ENCODE results near the gene SAFB2.

SAFB2 gene

GRCh38 chr19:5607318-5608275 is 15.0 kb downstream of the SAFB2 start:
- DNase-seq (ENCODE audit: low read depth) = no peak

GRCh38 chr19:5605362-5605761 is 17.2 kb downstream of the SAFB2 start:
- DNase-seq (ENCODE audit: low read depth) = no peak

- no peak for DNase-seq (ENCODE audit: low read depth)
These were observed 18.9 kb downstream of the SAFB2 start for GRCh38 chr19:5603626-5604025.

- no peak for DNase-seq (ENCODE audit: low read depth)
These were observed 21.8 kb downstream of the SAFB2 start for GRCh38 chr19:5600797-5601196.

DNA sequence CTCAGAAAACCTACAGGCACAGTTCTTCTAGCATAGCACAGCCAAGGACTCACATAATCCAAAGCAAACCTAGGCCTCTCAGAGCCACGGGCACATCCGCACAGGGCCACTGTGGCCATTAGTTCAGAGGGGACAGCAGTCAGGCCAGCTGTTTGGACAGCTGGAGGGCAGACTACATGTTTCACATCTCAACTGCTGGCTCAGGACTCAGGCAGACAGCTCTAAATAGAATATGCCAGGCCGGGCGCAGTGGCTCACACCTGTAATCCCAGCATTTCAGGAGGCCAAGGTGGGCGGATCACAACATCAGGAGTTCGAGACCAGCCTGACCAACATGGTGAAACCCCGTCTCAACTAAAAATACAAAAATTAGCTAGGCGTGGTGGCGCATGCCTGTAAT is 26.8 kb downstream of the SAFB2 start:
- no peak for DNase-seq (ENCODE audit: low read depth)

DNA sequence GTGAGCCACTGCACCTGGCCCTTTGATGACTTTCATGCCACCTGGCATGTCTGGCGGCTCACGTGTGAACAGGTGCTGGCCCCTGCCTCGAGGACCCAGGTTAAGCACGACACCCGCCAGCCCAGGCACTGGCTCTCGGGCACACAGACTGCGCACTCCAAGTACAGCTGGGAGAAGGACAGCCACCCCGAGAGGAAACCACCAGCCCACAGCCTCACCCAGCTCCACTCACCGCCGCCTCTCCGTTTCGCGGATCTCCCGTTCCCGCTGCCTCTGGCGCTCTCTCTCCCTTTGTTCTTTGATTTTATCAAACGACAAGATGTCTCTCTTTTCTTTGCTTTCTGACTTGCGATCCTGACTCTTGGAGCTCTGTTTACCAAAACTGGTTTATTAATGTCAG is 27.4 kb downstream of the SAFB2 start:
- DNase-seq (ENCODE audit: low read depth) = no peak

DNA sequence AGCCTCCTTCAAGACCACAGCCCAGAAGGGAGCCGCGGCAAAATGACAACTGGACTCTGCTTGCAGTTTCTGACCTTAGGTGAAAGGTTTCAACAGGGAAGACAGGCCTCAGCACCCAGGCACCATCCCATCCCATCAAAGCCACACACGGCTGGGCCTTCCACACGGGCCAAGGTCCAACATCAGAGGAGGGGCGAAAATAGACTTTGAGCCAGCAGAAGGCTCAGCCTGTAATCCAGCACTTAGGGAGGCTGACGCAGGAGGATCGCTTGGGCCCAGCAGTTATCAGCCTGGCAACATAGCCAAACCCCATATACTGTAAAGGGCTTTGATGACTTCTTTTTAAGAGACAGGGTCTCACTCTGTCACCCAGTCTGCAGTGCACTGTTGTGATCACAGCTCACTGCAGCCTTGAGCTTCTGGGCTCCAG is 28.0 kb downstream of the SAFB2 start:
- DNase-seq (ENCODE audit: low read depth) = no peak

DNA sequence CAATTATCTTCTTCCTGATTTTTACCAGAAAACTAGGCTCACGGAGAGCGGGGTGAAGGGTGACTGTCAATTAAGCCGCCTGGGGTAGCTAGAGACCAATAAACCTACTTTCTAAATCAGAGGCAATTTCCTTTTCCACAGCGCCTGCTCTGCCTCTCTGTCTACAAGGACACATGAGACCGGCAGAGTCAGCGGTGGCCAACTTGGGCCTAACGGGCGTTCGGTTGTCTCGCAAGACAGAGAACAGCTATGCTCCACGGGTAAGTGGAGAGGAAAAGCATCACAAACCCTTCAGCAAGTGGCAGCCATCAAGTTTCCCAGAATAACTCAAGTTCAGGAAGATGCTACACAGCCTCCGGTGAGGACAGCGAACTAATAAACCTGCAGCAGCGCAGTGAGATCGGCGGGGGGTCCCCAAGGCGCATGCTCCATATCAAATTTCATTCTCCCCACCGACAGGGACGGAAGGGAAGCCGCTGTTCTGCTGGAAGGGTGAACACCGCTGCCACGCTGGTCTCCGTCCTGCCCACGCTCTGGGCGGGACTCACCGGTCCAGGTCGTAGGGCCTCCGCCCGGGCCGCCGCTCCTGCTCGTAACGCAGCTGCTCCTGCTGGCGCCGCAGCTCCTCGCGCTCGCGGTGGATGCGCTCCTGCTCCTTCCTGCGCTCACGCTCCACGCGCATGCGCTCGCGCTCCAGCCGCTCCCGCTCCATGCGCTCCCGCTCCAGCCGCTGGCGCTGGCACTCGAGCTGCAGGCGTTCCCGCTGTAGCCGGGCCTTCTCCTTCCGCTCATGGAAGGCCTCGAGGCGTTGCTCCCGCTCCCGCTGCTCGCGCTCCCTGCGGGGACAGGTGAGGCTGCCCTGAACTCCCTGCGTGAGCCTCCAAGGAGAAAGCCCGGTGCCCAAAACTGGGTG is 29.0 kb downstream of the SAFB2 start:
- DNase-seq (ENCODE audit: low read depth) = no peak

GRCh38 chr19:5592531-5593342 is 29.8 kb downstream of the SAFB2 start:
- no peak for DNase-seq (ENCODE audit: low read depth)

DNA sequence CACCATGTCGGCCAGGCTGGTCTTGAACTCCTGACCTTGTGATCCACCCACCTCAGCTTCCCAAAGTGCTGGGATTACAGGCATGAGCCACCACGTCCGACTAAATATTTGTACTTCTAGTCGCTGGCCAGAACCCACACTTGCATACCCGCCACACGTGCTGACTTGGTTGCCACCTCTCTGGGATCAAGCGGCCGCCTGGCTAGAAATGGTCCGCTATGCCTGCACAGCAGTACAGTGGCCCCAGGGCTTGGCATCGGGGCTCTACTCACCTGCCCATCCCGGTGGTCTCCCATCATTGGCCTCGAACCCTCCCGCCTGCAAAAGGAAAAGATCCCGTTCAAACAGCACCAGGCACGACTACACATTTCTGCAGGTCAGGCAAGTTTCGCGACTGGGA is 31.1 kb downstream of the SAFB2 start:
- no peak for DNase-seq (ENCODE audit: low read depth)

DNA sequence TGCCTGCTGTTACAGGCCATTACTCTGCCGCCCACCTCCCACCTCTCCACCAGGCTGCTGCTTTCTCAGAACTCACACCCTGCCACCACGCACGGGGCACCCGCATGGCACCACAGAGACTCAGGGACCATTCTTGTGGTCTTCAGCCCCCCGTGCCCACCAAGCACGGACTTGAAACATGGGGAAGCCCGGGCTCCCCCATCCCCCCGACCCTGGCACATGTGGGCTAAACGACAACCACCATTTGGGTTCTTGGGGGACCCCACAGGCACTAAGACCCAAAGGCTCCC is 31.8 kb downstream of the SAFB2 start:
- no peak for DNase-seq (ENCODE audit: low read depth)

DNA sequence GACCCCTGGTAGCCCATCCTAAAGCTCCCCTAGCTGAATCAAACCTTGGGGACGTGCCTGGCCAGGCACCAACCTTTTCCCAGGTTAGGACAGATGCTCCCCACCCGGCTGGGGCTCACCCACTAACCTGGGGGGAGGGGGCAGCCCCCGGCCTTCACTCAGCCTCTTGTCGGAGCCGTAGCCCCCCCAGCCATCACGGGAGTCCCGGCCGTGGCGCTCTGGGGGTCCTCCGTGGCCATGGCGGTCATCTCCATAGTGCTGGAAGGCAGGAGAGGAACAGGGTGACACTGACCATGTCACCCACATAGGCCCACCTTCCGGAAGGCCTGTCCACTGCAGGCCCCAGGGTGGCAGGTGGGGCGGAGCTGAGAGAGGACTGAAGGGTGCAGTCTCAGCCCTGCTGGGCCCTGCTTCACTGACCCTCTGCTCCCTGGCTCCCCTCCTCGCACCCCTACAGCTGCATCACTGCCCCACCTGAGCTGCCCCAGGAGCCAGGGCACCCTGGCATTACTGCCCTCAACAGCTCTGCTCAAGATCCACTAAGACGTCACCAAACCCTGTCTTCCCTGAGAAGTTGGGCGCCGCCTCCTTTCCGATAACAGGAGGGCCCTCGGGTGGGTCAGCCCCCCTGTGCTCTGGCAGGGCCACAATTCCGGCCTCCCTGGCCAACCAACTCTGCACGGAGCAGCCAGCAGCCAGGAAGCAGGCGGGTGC is 32.3 kb downstream of the SAFB2 start:
- no peak for DNase-seq (ENCODE audit: low read depth)

DNA sequence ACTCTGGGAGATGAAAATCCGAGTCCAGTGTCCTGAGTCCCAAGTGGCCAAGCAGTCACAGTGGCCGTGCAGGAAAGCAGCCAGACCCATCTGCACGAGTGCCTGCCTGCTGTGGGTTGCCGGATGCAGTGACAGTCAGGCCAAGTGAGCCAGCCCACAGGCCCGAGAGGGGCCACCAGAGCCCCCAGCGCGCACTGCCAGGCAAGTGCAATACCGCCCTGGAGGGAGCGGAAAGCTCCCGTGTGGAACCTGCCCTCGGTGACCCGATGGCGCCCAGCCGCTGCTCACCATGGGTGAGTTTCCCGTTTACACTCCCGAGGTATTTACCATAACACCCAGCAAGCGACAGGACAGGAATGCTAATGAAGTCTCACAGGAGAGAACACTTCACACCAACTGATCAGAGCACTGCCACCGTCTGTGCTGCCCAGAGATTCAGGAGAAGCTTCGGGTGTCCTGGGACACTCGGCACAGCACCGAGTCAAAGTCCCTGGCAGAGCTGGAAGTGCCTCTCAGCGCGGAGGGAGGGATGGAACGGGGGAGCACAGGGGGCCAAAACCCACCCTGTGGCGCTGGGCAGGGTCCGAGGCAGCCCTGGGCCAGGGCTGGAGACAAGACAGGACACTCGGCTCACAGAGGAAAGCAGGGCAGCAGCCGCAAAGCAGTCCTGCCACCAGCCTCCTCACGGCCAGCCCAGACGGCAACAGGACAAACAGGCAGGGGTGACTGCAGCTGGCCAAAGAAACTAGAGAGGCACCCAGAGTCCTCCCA is 33.5 kb downstream of the SAFB2 start:
- no peak for DNase-seq (ENCODE audit: low read depth)

GRCh38 chr19:5588441-5588840 is 34.1 kb downstream of the SAFB2 start:
- DNase-seq (ENCODE audit: low read depth) = no peak

GRCh38 chr19:5587661-5588060 is 34.9 kb downstream of the SAFB2 start:
- no peak for DNase-seq (ENCODE audit: low read depth)

DNA sequence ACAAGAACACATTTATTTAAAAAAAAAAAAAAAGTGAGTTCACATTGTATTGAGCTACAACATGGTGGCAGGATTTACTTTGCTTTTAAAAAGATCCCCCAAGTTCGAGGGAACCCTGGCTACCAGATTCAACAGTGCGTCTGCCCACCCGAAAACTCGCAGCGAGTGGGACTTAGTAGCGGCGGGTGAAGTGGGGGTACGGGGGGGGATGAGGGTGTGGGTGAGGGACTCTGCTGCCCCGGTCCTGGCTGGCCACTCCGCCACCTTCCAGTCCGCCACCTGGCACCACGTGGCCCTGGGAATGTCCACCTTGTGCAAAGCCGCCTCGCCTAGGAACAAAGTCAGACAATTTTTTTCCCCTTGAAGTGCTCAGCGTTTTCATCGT is 35.5 kb downstream of the SAFB2 start:
- DNase-seq (ENCODE audit: low read depth) = no peak

- no peak for DNase-seq (ENCODE audit: low read depth)
These were observed 36.1 kb downstream of the SAFB2 start for GRCh38 chr19:5586300-5587070.

DNA sequence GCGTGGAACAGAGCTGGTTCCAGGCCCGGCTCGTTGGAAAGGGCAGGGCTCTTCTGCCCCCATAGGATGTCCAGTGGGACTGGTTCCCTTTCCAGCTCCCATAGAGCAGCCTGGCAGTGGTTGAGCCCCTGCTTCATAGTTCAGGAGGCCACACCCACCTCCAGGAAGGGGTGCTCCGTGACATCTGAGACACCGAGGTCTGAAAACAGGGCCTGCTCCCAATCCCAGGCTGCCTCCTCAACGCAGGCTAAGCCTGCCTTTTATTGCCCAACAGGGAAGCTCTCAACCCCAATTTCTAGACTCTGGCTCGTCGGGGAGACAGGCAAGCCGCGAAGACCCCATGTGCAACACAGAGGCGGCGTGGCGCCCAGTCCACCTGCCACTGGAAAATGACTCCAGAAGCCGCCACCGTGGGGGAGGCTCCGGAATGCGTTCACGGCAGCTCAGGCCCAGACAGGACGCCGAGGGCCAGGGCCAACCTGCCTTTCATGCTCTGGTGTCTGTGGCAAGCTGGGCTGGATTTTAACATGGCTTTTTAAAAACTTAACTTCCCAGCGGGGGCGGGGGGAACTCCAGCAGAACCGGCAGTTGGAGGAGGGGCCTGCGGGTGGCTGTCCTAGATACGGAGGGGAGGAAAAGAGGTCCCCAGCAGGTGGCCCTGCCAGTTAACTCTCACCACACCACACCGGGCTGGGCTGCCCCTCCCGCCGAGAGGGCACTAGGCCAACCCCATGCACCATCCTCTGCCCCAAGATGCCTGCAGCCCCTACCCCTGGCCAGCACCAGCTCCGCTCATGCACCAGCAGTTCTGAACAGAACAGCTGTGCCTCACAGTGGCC is 36.9 kb downstream of the SAFB2 start:
- DNase-seq (ENCODE audit: low read depth) = no peak

DNA sequence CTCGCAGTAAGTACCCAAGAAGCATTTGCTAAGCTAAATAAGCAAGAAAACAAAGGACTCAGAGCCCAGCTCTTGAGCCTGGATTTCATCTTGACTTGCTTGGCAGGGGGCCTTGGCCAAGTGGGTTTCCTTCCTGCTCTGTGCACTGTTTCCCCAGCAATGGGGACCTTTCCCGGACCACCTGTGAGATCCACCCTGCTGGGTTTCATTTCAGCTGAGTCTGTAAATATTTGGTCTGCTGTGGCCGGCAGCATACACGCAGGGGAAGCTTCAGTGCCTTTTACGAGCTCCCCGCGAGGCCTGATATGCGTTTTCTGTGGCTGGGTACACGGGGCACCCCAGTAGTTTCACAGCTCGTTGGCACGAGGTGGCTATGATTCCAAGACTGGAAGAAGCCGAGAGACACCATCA is 42.4 kb downstream of the SAFB2 start:
- DNase-seq (ENCODE audit: low read depth) = no peak

Data from GM04503 (cell line).